ENCODE data around the gene CDC42BPB.

DNA sequence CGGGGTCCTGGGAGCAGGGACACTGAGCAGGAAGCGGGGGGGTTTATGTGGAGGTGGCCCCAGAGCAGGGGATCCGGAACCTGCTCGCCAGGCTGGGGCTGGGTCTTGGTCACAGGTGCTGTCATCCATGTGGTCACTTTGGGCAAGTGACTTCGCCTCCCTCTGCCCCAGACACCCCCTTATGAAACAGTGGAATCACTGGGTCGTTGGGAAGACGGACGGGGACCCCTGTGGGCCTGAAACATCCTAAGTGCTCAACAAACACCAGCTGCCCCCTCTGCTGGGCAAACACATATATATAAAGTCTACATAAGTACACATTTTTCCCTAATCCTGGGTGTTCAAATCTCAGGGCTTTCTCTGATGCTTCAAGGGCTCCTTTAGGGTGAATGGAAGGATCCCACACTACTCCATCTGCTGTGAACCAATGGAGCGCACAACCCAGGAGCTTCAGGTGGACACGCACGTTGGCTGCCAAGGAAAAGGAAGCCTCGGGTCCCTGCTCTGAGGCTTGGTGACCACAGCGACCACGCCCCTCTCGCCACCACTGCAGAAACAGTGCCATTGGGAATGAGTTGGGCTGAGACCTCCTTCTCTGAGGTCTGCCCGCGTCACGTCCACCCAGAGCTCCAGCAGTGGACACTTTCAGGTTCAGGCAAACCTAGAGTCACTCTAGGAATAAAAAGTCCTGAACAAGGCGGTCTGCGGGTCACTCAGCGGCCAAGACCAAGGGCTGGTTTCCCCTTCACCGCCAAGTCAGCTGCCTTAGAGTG is 54.6 kb downstream of the CDC42BPB start:
- TF ChIP-seq CTCF (IDR thresholded peaks at IDR 0.05) = no peak
- TF ChIP-seq POLR2AphosphoS5 (IDR thresholded peaks at IDR 0.05; ENCODE audit: low read depth, low read length) = no peak
- no peak for TF ChIP-seq SIN3A (IDR thresholded peaks at IDR 0.05; ENCODE audit: borderline replicate concordance, insufficient read depth, low read depth, low read length)
- TF ChIP-seq REST (IDR thresholded peaks at IDR 0.05; ENCODE audit: insufficient read depth in 1 of 2, low read depth in 2 of 2, low read length in 1 of 2) = no peak

Data from Panc1 (cell line).